Epidermal melanocyte (primary cell): ENCODE data around the gene HCAR3.
"Not testable (repeated sequence)": the region's sequence is repeated elsewhere in the genome, so short reads cannot be mapped to it uniquely, and the experiment has no call there.

ENCODE experiments used
- DNase-seq: peaks from one replicate; pipeline ENCODE4 v3.0.0; 2011; ENCODE audit warnings: low spot score; ENCODE audit not compliant: insufficient read length

HCAR3 gene

GRCh38 chr12:122722387-122722786, 5.8 kb upstream of the HCAR3 start:
- no peak for DNase-seq

GRCh38 chr12:122721057-122721545, 4.5 kb upstream of the HCAR3 start:
- no peak for DNase-seq

- not testable (repeated sequence) for DNase-seq
These were observed 1.4 kb downstream of the HCAR3 start for GRCh38 chr12:122715211-122715610.

GRCh38 chr12:122713491-122714188, 3.0 kb downstream of the HCAR3 start:
- DNase-seq, result not testable (repeated sequence)

- not testable (repeated sequence) for DNase-seq
These were observed 5.3 kb downstream of the HCAR3 start for GRCh38 chr12:122711266-122711665.

GRCh38 chr12:122710341-122710740, 6.3 kb downstream of the HCAR3 start:
- not testable (repeated sequence) for DNase-seq

- not testable (repeated sequence) for DNase-seq
These were observed 7.3 kb downstream of the HCAR3 start for GRCh38 chr12:122709287-122709686.

- not testable (repeated sequence) for DNase-seq
These were observed 12.8 kb downstream of the HCAR3 start for GRCh38 chr12:122703841-122704240.

- DNase-seq, result not testable (repeated sequence)
These were observed 13.6 kb downstream of the HCAR3 start, which contains the start of gene HCAR2 for GRCh38 chr12:122702890-122703611. TSS of gene HCAR2 (minus strand) at chr12:122703357. CDS start at chr12:122703283, 74 bp downstream.

- DNase-seq, result not testable (repeated sequence)
These were observed 15.1 kb downstream of the HCAR3 start for GRCh38 chr12:122701481-122701880.

GRCh38 chr12:122700038-122700710, 16.4 kb downstream of the HCAR3 start:
- DNase-seq, result not testable (repeated sequence)

GRCh38 chr12:122696922-122697321, 19.7 kb downstream of the HCAR3 start:
- DNase-seq, result not testable (repeated sequence)

- no peak for DNase-seq
These were observed 25.0 kb downstream of the HCAR3 start for GRCh38 chr12:122691566-122691965.

GRCh38 chr12:122688291-122688690, 28.3 kb downstream of the HCAR3 start:
- no peak for DNase-seq

- DNase-seq, result no peak
These were observed 29.5 kb downstream of the HCAR3 start for GRCh38 chr12:122687086-122687485.

- no peak for DNase-seq
These were observed 30.1 kb downstream of the HCAR3 start for GRCh38 chr12:122686538-122686937.

GRCh38 chr12:122684297-122684813, 32.3 kb downstream of the HCAR3 start:
- DNase-seq, result no peak

GRCh38 chr12:122681814-122682213, 34.8 kb downstream of the HCAR3 start:
- DNase-seq, result no peak

- DNase-seq, result not testable (repeated sequence)
These were observed 35.6 kb downstream of the HCAR3 start for GRCh38 chr12:122680989-122681388.

GRCh38 chr12:122676781-122677180, 39.8 kb downstream of the HCAR3 start:
- DNase-seq, result not testable (repeated sequence)

GRCh38 chr12:122676015-122676414, 40.6 kb downstream of the HCAR3 start:
- DNase-seq, result not testable (repeated sequence)

GRCh38 chr12:122672515-122672914, 44.1 kb downstream of the HCAR3 start:
- no peak for DNase-seq
